IMR-90 (cell line): ENCODE measurements around the gene CYTH2. TPM values are rescaled to one million over a fixed set of nuclear protein-coding genes. Genes with fewer than 3 reads are reported as not detected.

Source experiments
- ATAC-seq: fragments of 200-7000 bp; cut with Tn5 transposase; 2 replicates; pipeline ENCODE4 v1.9.1; 2020; ENCODE audit warnings: low read depth, mild to moderate bottlenecking, moderate library complexity
- BruUV-seq: library from RNA; stranded (reverse); fragments of 400-500 nt; replicated peaks from 2 replicates; lab custom pipeline; 2021; lab: Mats Ljungman, UMichigan
- CTCF ChIA-PET: fragments of 300-600 bp; formaldehyde crosslinking; extraction: SDS; loops from one replicate; lab custom pipeline; 2021; ENCODE audit warnings: antibody characterized with exemption; lab: Yijun Ruan, JAX
- POLR2A ChIA-PET: fragments of 300-600 bp; sonication (Branson Sonifier 250); formaldehyde crosslinking; loops from one replicate; lab custom pipeline; 2022; ENCODE audit warnings: antibody characterized with exemption; ENCODE audit not compliant: unreplicated experiment; lab: Charles Lee
- DNase-seq: peaks from one replicate; pipeline ENCODE4 v3.0.0; 2013
- H2AFZ ChIP-seq: replicated peaks from 2 replicates; pipeline ENCODE3; 2013; ENCODE audit warnings: low read length, mild to moderate bottlenecking; ENCODE audit not compliant: poor library complexity
- H2AK5ac ChIP-seq: 2 replicates; pipeline ENCODE4 v1.6.1; 2013; ENCODE audit warnings: low read depth, low read length, inconsistent platforms
- H2AK9ac ChIP-seq: replicated peaks from 2 replicates; pipeline ENCODE3; 2013; ENCODE audit warnings: mild to moderate bottlenecking, low read depth, low read length, moderate library complexity; ENCODE audit not compliant: poor library complexity
- H2BK120ac ChIP-seq: 2 replicates; pipeline ENCODE4 v1.6.1; 2013; ENCODE audit warnings: low read depth, low read length, inconsistent platforms
- H2BK15ac ChIP-seq: 3 replicates; pipeline ENCODE4 v1.6.1; 2013; ENCODE audit warnings: low read depth, low read length, inconsistent platforms
- H2BK20ac ChIP-seq: 2 replicates; pipeline ENCODE4 v1.6.1; 2013; ENCODE audit warnings: low read depth, mild to moderate bottlenecking, inconsistent platforms, low read length, moderate library complexity
- H2BK5ac ChIP-seq: 2 replicates; pipeline ENCODE4 v1.6.1; 2013; ENCODE audit warnings: mild to moderate bottlenecking, low read depth, low read length, inconsistent platforms; ENCODE audit not compliant: poor library complexity, severe bottlenecking
- H3K14ac ChIP-seq: replicated peaks from 2 replicates; pipeline ENCODE4 v1.6.1; 2013; ENCODE audit warnings: low read depth, low read length, inconsistent platforms
- H3K18ac ChIP-seq: 2 replicates; pipeline ENCODE4 v1.6.1; 2013; ENCODE audit warnings: low read depth, low read length, control low read depth
- H3K23ac ChIP-seq: 2 replicates; pipeline ENCODE4 v1.6.1; 2013; ENCODE audit warnings: low read depth, low read length, inconsistent platforms
- H3K27ac ChIP-seq: 2 replicates; pipeline ENCODE4 v1.5.1; 2013; ENCODE audit warnings: mild to moderate bottlenecking, control low read depth, low read length; ENCODE audit not compliant: insufficient read depth
- H3K27me3 ChIP-seq: 2 replicates; pipeline ENCODE4 v1.6.1; 2013; ENCODE audit warnings: low read length; ENCODE audit not compliant: control insufficient read depth, insufficient read depth
- H3K36me3 ChIP-seq: 2 replicates; pipeline ENCODE4 v1.6.1; 2013; ENCODE audit warnings: low read length, mixed read lengths; ENCODE audit not compliant: control insufficient read depth, insufficient read depth
- H3K4ac ChIP-seq: 2 replicates; pipeline ENCODE4 v1.6.1; 2013; ENCODE audit warnings: low read depth, low read length, inconsistent platforms
- H3K4me1 ChIP-seq: 2 replicates; pipeline ENCODE4 v1.6.1; 2013; ENCODE audit warnings: low read length, mixed read lengths; ENCODE audit not compliant: control insufficient read depth, insufficient read depth
- H3K4me2 ChIP-seq: 2 replicates; pipeline ENCODE4 v1.6.1; 2013; ENCODE audit warnings: low read depth, mild to moderate bottlenecking, control low read depth, low read length, moderate library complexity
- H3K4me3 ChIP-seq: 2 replicates; pipeline ENCODE4 v1.5.1; 2013; ENCODE audit warnings: low read depth, mild to moderate bottlenecking, control low read depth, low read length, moderate library complexity; ENCODE audit not compliant: insufficient read depth
- H3K56ac ChIP-seq: 2 replicates; pipeline ENCODE4 v1.6.1; 2013; ENCODE audit warnings: low read length, inconsistent platforms; ENCODE audit not compliant: insufficient read depth; ENCODE audit errors: extremely low read depth
- H3K79me1 ChIP-seq, 2 experiments: 2 replicates each; pipeline ENCODE4 v1.6.1; 2013; ENCODE audit warnings: low read length in 2 of 2, inconsistent platforms in 1 of 2, low read depth in 1 of 2
- H3K9ac ChIP-seq: 2 replicates; pipeline ENCODE4 v1.6.1; 2013; ENCODE audit warnings: low read depth, low read length, control low read depth
- H3K9me1 ChIP-seq: 2 replicates; pipeline ENCODE4 v1.6.1; 2013; ENCODE audit warnings: low read length, inconsistent platforms; ENCODE audit not compliant: insufficient read depth
- H3K9me3 ChIP-seq: 2 replicates; pipeline ENCODE4 v1.6.1; 2013; ENCODE audit warnings: low read length; ENCODE audit not compliant: control insufficient read depth, insufficient read depth
- H4K20me1 ChIP-seq: 2 replicates; pipeline ENCODE4 v1.6.1; 2013; ENCODE audit warnings: low read length, inconsistent platforms; ENCODE audit not compliant: insufficient read depth
- H4K5ac ChIP-seq: 2 replicates; pipeline ENCODE4 v1.6.1; 2013; ENCODE audit warnings: mild to moderate bottlenecking, low read depth, low read length, control low read depth
- H4K8ac ChIP-seq, 2 experiments: 2 replicates each; pipeline ENCODE4 v1.6.1; 2013; ENCODE audit warnings: low read depth in 2 of 2, low read length in 2 of 2, control low read depth in 1 of 2, inconsistent platforms in 1 of 2
- H4K91ac ChIP-seq: 2 replicates; pipeline ENCODE4 v1.6.1; 2013; ENCODE audit warnings: low read depth, low read length, inconsistent platforms; ENCODE audit not compliant: insufficient read depth
- POLR2A ChIP-seq: IDR thresholded peaks from 2 replicates; pipeline ENCODE4 v1.6.1; 2012; ENCODE audit warnings: mild to moderate bottlenecking, low read depth, low read length
- USF2 ChIP-seq: fragments of 150-350 bp; IDR thresholded peaks from 2 replicates; pipeline ENCODE4 v1.6.1; 2017; ENCODE audit warnings: mild to moderate bottlenecking, antibody characterized with exemption, low read length, low read depth
- WGBS, 2 experiments: methylation state at CpG; one replicate each; pipeline versions ENCODE4 v1.1.5 to v1.1.7; 2013; ENCODE audit warnings: missing lambda C conversion rate in 2 of 2; ENCODE audit not compliant: insufficient read length in 1 of 2; ENCODE audit errors: extremely low coverage in 2 of 2; 5-methylcytosine and 5-hydroxymethylcytosine counted together
- dilution Hi-C: fragments of 300-500 bp; cut with HindIII; formaldehyde crosslinking; loops from one replicate; pipeline ENCODE4 v1.14.3; 2018; ENCODE audit warnings: low sequenced_read_pairs; ENCODE audit not compliant: unreplicated experiment
- in situ Hi-C: fragments of 300-500 bp; cut with MboI; formaldehyde crosslinking; loops from 3 replicates; pipeline ENCODE4 v1.14.3; 2019; ENCODE audit warnings: low sequenced_read_pairs, inconsistent platforms, mixed read lengths
- intact Hi-C: fragments of 100-400 bp; cut with micrococcal nuclease; formaldehyde crosslinking; loops from 2 replicates; pipeline ENCODE4 v1.10.0; 2022
- polyA plus RNA-seq, 3 experiments: library from polyadenylated mRNA; depleted of rRNA; stranded (reverse); fragments of >200 nt; gene quantifications; 2 replicates each; pipeline ENCODE4 v1.2.3, GENCODE V29; 2012; ENCODE audit warnings: low replicate concordance in 1 of 3
- total RNA-seq: library from RNA; depleted of rRNA; stranded (reverse); fragments of >200 nt; gene quantifications from 2 replicates; pipeline ENCODE4 v1.2.3, GENCODE V29; 2012

The CYTH2 gene
- total and polyA plus RNA-seq, 2 of the 4 experiments (the other 2 are of a cell fraction), result 35.8 to 62.0 TPM

- Histone ChIP-seq H3K4me3 (no peak overlapping the region), H4K91ac (no peak overlapping the region), H2BK20ac (no peak overlapping the region), H3K4me1 (no peaks in the 10 kb centered on the region), H3K56ac (no peak overlapping the region), H4K5ac (no peak overlapping the region), H2AK9ac (no peak overlapping the region), H4K20me1 (peaks cover 50% of the 10 kb centered on the region), H3K9me1 (peaks cover 8% of the 10 kb centered on the region; the same call in 1 of the 2 replicates), H3K14ac (no peak overlapping the region), H3K9me3 (no peaks in the 10 kb centered on the region), H2BK120ac (no peak overlapping the region), H3K36me3 (peaks cover 75% of the 10 kb centered on the region), H2BK15ac (no peak overlapping the region), H2AFZ (no peak overlapping the region), H3K18ac (no peak overlapping the region), H3K79me1 (peaks cover 27 to 65% of the 10 kb centered on the region in 2 experiments), H4K8ac (no peak overlapping the region), H3K27ac (no peak overlapping the region), H2AK5ac (no peak overlapping the region), H2BK5ac (no peak overlapping the region), H3K27me3 (no peaks in the 10 kb centered on the region), H3K23ac (no peak overlapping the region), H3K4me2 (no peak overlapping the region), H3K9ac (no peak overlapping the region), H3K4ac (no peak overlapping the region)
- CTCF ChIA-PET, result no interaction called here
- WGBS, 2 experiments, result 100% methylated on average over 4 of the region's 14 CpGs; no CpG with 5 or more reads in 1 of the 2 experiments
- in situ Hi-C loops (no loop called here), intact Hi-C loops (no loop called here), dilution Hi-C loops (no loop called here)
- no peak for DNase-seq
- no TSS peak for BruUV-seq
- no peak for TF ChIP-seq POLR2A
- peak; percentile 26; the same call in 1 of the 2 replicates for TF ChIP-seq USF2
- POLR2A ChIA-PET, result interaction anchor here (0.5 kb wide), 1 partner anchor 10 kb away, joined by 4 read pairs; no protein-coding TSS in a partner anchor
- ATAC-seq, result no peak
Measured at GRCh38 chr19:48473161-48473966, 4.2 kb downstream of the CYTH2 start.
